Measurements from ENCODE around the gene PCDHGA8.
"Not testable (repeated sequence)": the region's sequence is repeated elsewhere in the genome, so short reads cannot be mapped to it uniquely, and the experiment has no call there.

The PCDHGA8 gene

DNA sequence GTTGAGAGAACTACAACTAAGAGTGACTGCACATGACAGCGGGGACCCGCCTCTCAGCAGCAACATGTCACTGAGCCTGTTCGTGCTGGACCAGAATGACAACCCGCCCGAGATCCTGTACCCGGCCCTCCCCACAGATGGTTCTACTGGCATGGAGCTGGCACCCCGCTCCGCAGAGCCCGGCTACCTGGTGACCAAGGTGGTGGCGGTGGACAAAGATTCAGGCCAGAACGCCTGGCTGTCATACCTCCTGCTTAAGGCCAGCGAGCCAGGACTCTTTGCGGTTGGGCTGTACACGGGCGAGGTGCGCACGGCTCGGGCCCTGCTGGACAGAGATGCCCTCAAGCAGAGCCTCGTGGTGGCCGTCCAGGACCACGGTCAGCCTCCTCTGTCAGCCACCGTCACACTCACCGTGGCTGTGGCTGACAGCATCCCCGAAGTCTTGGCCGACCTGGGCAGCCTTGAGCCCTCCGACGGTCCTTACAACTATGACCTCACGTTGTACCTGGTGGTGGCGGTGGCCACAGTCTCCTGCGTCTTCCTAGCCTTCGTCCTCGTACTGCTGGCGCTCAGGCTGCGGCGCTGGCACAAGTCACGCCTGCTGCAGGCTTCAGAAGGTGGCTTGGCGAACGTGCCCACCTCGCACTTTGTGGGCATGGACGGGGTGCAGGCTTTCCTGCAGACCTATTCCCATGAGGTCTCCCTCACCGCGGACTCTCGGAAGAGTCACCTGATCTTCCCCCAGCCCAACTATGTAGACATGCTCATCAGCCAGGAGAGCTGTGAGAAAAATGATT, 7.8 kb upstream of the PCDHGA8 start:
- Histone ChIP-seq H3K9ac (ENCODE audit: low read depth, low read length) (no peak overlapping the region), H3K9me3 (ENCODE audit: control insufficient read depth, insufficient read depth, low read length) (peaks cover 7% of the 10 kb centered on the region), H3K4me1 (ENCODE audit: insufficient read depth, low read length) (no peaks in the 10 kb centered on the region), H3K36me3 (ENCODE audit: insufficient read depth, low read length) (no peaks in the 10 kb centered on the region; the same call in 1 of the 2 replicates)

DNA sequence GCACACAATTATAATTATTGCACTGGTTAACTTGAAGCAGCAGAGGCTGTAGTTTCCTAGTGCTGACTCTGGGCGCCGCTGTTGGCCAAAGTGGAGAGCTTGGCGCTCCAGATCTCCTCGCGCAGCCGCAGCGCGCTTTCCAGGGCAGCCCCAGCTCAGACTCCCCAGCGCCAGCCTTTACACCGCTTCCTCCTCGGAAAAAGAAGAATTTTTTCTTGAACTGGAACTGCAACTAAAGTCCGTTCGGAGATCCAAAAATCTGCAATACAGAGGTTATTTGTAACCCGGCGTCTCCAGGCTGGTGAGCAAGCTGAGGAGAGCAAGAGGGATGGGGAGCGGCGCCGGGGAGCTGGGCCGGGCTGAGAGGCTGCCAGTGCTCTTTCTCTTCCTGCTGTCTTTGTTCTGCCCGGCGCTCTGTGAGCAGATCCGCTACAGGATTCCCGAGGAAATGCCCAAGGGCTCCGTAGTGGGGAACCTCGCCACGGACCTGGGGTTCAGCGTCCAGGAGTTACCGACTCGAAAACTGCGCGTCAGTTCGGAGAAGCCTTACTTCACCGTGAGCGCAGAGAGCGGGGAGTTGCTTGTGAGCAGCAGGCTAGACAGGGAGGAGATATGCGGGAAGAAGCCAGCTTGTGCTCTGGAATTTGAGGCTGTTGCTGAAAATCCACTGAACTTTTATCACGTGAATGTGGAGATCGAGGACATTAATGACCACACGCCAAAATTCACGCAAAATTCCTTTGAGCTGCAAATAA, 4.7 kb upstream of the PCDHGA8 start, which contains the start of gene PCDHGB4:
TSS of gene PCDHGB4 (plus strand) at position 142 of the 755 bp plus-strand sequence. CDS start at position 329, 187 bp downstream.
- H3K9ac ChIP-seq (ENCODE audit: low read depth, low read length) = peak within 1 kb of the TSS; percentile 64; the same call in 1 of the 2 replicates
- H3K9me3 ChIP-seq (ENCODE audit: control insufficient read depth, insufficient read depth, low read length) = peaks cover 17% of the 10 kb centered on the region
- H3K4me1 ChIP-seq (ENCODE audit: insufficient read depth, low read length); H3K36me3 ChIP-seq (ENCODE audit: insufficient read depth, low read length): not testable (repeated sequence)

GRCh38 chr5:141388661-141389060, 3.8 kb upstream of the PCDHGA8 start:
- Histone ChIP-seq H3K4me1 (ENCODE audit: insufficient read depth, low read length) (no peaks in the 10 kb centered on the region), H3K9ac (ENCODE audit: low read depth, low read length) (no peak overlapping the region), H3K36me3 (ENCODE audit: insufficient read depth, low read length) (peaks cover 3% of the 10 kb centered on the region), H3K9me3 (ENCODE audit: control insufficient read depth, insufficient read depth, low read length) (peaks cover 26% of the 10 kb centered on the region)

DNA sequence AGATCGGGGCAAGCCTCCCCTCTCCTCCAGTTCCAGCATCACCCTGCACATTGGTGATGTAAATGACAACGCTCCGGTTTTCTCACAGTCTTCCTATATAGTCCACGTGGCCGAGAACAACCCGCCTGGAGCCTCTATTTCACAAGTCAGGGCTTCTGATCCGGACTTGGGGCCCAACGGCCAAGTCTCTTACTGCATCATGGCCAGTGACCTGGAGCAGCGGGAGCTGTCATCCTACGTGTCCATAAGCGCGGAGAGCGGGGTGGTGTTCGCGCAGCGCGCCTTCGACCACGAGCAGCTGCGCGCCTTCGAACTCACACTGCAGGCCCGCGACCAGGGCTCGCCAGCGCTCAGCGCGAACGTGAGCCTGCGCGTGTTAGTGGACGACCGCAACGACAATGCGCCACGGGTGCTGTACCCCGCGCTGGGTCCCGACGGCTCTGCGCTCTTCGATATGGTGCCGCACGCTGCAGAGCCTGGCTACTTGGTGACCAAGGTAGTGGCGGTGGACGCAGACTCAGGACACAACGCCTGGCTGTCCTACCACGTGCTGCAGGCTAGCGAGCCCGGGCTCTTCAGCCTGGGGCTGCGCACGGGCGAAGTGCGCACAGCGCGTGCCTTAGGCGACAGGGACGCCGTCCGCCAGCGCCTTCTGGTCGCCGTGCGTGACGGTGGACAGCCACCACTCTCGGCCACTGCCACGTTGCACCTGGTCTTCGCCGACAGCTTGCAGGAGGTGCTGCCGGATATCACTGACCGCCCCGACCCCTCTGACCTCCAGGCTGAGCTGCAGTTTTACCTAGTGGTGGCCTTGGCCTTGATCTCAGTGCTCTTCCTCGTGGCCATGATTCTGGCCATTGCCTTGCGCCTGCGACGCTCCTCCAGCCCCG, 3.0 kb upstream of the PCDHGA8 start:
- peaks cover 7% of the 10 kb centered on the region for H3K36me3 ChIP-seq (ENCODE audit: insufficient read depth, low read length)
- H3K9me3 ChIP-seq (ENCODE audit: control insufficient read depth, insufficient read depth, low read length) = peaks cover 32% of the 10 kb centered on the region
- no peaks in the 10 kb centered on the region for H3K4me1 ChIP-seq (ENCODE audit: insufficient read depth, low read length)

GRCh38 chr5:141393267-141393666, 834 bp downstream of the PCDHGA8 start:
- Histone ChIP-seq H3K9me3 (ENCODE audit: control insufficient read depth, insufficient read depth, low read length) (peaks cover 41% of the 10 kb centered on the region), H3K36me3 (ENCODE audit: insufficient read depth, low read length) (peaks cover 7% of the 10 kb centered on the region), H3K9ac (ENCODE audit: low read depth, low read length) (no peak overlapping the region), H3K4me1 (ENCODE audit: insufficient read depth, low read length) (no peaks in the 10 kb centered on the region)

More for the DNA sequence above, 3.0 kb upstream of the PCDHGA8 start:
- no peak overlapping the region for H3K9ac ChIP-seq (ENCODE audit: low read depth, low read length)

GRCh38 chr5:141394401-141395187, 2.2 kb downstream of the PCDHGA8 start:
- H3K36me3 ChIP-seq (ENCODE audit: insufficient read depth, low read length); H3K4me1 ChIP-seq (ENCODE audit: insufficient read depth, low read length); H3K9ac ChIP-seq (ENCODE audit: low read depth, low read length): not testable (repeated sequence)
- H3K9me3 ChIP-seq (ENCODE audit: control insufficient read depth, insufficient read depth, low read length) = peaks cover 40% of the 10 kb centered on the region

GRCh38 chr5:141397756-141398551, 5.5 kb downstream of the PCDHGA8 start, which contains the start of gene PCDHGB5:
Gene PCDHGB5 (plus strand): TSS chr5:141397947. CDS start chr5:141398128, 181 bp downstream.
- H3K4me1 ChIP-seq (ENCODE audit: insufficient read depth, low read length); H3K9ac ChIP-seq (ENCODE audit: low read depth, low read length); H3K36me3 ChIP-seq (ENCODE audit: insufficient read depth, low read length): not testable (repeated sequence)
- H3K9me3 ChIP-seq (ENCODE audit: control insufficient read depth, insufficient read depth, low read length) = peaks cover 27% of the 10 kb centered on the region

DNA sequence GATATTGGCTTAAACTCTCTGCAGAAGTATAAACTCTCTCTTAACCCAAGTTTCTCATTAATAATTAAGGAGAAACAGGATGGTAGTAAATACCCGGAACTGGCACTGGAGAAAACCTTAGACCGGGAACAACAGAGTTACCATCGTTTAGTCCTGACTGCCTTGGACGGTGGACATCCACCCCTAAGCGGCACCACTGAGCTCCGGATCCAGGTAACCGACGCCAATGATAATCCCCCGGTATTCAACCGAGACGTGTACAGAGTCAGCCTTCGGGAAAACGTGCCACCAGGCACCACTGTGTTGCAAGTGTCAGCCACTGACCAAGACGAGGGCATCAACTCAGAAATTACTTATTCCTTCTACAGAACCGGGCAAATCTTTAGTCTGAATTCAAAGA, 6.2 kb downstream of the PCDHGA8 start:
- H3K36me3 ChIP-seq (ENCODE audit: insufficient read depth, low read length) = peaks cover 5% of the 10 kb centered on the region; the same call in 1 of the 2 replicates
- H3K9ac ChIP-seq (ENCODE audit: low read depth, low read length) = no peak overlapping the region
- no peaks in the 10 kb centered on the region for H3K4me1 ChIP-seq (ENCODE audit: insufficient read depth, low read length)
- peaks cover 22% of the 10 kb centered on the region for H3K9me3 ChIP-seq (ENCODE audit: control insufficient read depth, insufficient read depth, low read length)

- no peak overlapping the region for H3K9ac ChIP-seq (ENCODE audit: low read depth, low read length)
- no peaks in the 10 kb centered on the region for H3K36me3 ChIP-seq (ENCODE audit: insufficient read depth, low read length)
- H3K9me3 ChIP-seq (ENCODE audit: control insufficient read depth, insufficient read depth, low read length) = peaks cover 15% of the 10 kb centered on the region
- no peaks in the 10 kb centered on the region for H3K4me1 ChIP-seq (ENCODE audit: insufficient read depth, low read length)
These were observed 7.3 kb downstream of the PCDHGA8 start for GRCh38 chr5:141399555-141400258.

DNA sequence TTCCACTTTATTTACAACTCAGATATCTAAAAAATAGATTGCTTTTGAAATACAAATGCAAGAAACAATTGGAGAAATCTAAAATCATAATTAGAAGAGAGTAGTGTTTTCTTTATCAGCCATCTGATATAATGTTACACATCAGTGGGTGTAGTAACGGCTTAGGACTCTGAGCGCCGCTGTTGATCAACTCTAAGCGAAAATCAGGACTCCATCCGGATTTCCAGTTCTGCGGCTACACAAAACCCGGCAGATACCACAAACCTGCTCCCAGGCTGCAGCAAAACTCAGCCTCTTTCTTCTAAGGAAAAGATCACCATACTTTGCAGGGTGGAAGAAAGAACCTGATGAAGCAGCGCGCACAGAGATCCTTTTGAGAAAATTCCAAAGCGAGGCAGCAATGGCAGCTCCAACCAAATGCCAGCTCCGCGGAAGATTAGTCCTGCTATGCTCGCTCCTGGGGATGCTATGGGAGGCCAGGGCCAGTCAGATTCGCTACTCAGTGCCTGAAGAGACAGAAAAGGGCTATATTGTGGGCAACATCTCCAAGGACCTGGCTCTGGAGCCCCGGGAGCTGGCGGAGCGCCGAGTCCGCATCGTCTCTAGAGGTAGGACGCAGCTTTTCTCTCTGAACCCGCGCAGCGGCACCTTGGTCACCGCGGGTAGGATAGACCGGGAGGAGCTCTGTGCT, 10.3 kb downstream of the PCDHGA8 start, which contains the start of gene PCDHGA9:
TSS of gene PCDHGA9 (plus strand) at position 226 of the 691 bp plus-strand sequence. CDS start at position 401, 175 bp downstream.
- no peaks in the 10 kb centered on the region for H3K4me1 ChIP-seq (ENCODE audit: insufficient read depth, low read length)
- H3K9ac ChIP-seq (ENCODE audit: low read depth, low read length) = no peak within 1 kb of the TSS
- peaks cover 6% of the 10 kb centered on the region for H3K9me3 ChIP-seq (ENCODE audit: control insufficient read depth, insufficient read depth, low read length)
- H3K36me3 ChIP-seq (ENCODE audit: insufficient read depth, low read length) = no peaks in the 10 kb centered on the region

- H3K4me1 ChIP-seq (ENCODE audit: insufficient read depth, low read length) = no peaks in the 10 kb centered on the region
- no peak overlapping the region for H3K9ac ChIP-seq (ENCODE audit: low read depth, low read length)
- H3K36me3 ChIP-seq (ENCODE audit: insufficient read depth, low read length) = no peaks in the 10 kb centered on the region
- peaks cover 6% of the 10 kb centered on the region for H3K9me3 ChIP-seq (ENCODE audit: control insufficient read depth, insufficient read depth, low read length)
These were observed 11.0 kb downstream of the PCDHGA8 start for GRCh38 chr5:141403387-141403786.
